GM12864 (cell line): ENCODE data around the gene TENM3.
"Not testable (repeated sequence)": the region's sequence is repeated elsewhere in the genome, so short reads cannot be mapped to it uniquely, and the experiment has no call there.

Experiments
- DNase-seq: peaks from one replicate; pipeline ENCODE4 v3.0.0-alpha.2; 2011; ENCODE audit warnings: low read depth
- H3K4me3 ChIP-seq: 2 replicates; pipeline ENCODE4 v1.5.1; 2011; ENCODE audit warnings: mild to moderate bottlenecking, low read depth, low read length, control low read depth
- CTCF ChIP-seq: IDR thresholded peaks from 2 replicates; pipeline ENCODE4 v1.5.1; 2011; ENCODE audit warnings: low read depth, mild to moderate bottlenecking, moderate library complexity, low read length, control low read depth, inconsistent platforms; ENCODE audit errors: missing control alignments

The TENM3 gene

GRCh38 chr4:182233310-182234090, 9.7 kb upstream of the TENM3 start:
- DNase-seq, result no peak
- no peak for TF ChIP-seq CTCF

GRCh38 chr4:182235021-182235795, 8.0 kb upstream of the TENM3 start:
- no peak for TF ChIP-seq CTCF
- no peak overlapping the region for H3K4me3 ChIP-seq
- no peak for DNase-seq

More at GRCh38 chr4:182233310-182234090, 9.7 kb upstream of the TENM3 start:
- no peak overlapping the region for H3K4me3 ChIP-seq

- TF ChIP-seq CTCF, result no peak
- no peak overlapping the region for H3K4me3 ChIP-seq
- DNase-seq, result no peak
Measured at GRCh38 chr4:182236186-182236585, 7.0 kb upstream of the TENM3 start.

GRCh38 chr4:182237010-182237409, 6.2 kb upstream of the TENM3 start:
- not testable (repeated sequence) for DNase-seq, H3K4me3 ChIP-seq

GRCh38 chr4:182238355-182238931, 4.8 kb upstream of the TENM3 start:
- no peak overlapping the region for H3K4me3 ChIP-seq
- no peak for DNase-seq
- TF ChIP-seq CTCF, result no peak

- no peak for DNase-seq
- H3K4me3 ChIP-seq, result no peak overlapping the region
- TF ChIP-seq CTCF, result no peak
Measured at GRCh38 chr4:182240161-182241130, 2.8 kb upstream of the TENM3 start.

- not testable (repeated sequence) for H3K4me3 ChIP-seq, DNase-seq
Measured at GRCh38 chr4:182242260-182242659, 942 bp upstream of the TENM3 start.
